H1 (cell line): ENCODE data around the gene IFT74. TPM values are rescaled to one million over a fixed set of nuclear protein-coding genes. Genes with fewer than 3 reads are reported as not detected.

ENCODE experiments used
- CHD2 ChIP-seq: IDR thresholded peaks from 2 replicates; pipeline ENCODE4 v1.6.1; 2012; ENCODE audit warnings: low read length, improper control_type of control experiment
- polyA plus RNA-seq, 7 experiments: library from polyadenylated mRNA; depleted of rRNA in 3 of 7; stranded (reverse) in 5 of 7; unstranded in 2 of 7; fragments of >200 nt in 5 of 7; fragments of 200-250 nt in 2 of 7; gene quantifications; 1 replicate in 5 of 7; 2 replicates in 1 of 7; 4 replicates in 1 of 7; pipeline versions ENCODE4 v1.2.1 to v1.2.3, GENCODE V29; 2011 to 2013; ENCODE audit warnings: missing spikeins in 2 of 7, mixed read lengths in 2 of 7
- total RNA-seq: library from RNA; stranded (reverse); fragmentation: NEBNext Ultra II Directional; extraction: Animal tissue kit (Norgen Biotek cat#: 25700); gene quantifications from 2 replicates; pipeline ENCODE4 v1.2.1, GENCODE V29; 2021

IFT74 gene
- total and polyA plus RNA-seq, 2 of the 8 experiments (the other 6 are each of a cell fraction or from before 2014, with no cell fraction given): 4.4 to 17.8 TPM

GRCh38 chr9:26949637-26950069, 6.6 kb upstream of the IFT74 start (continued):
- no peak for TF ChIP-seq CHD2
